A549 (cell line): ENCODE measurements around the gene AMDHD2. TPM values are rescaled to one million over a fixed set of nuclear protein-coding genes. Genes with fewer than 3 reads are reported as not detected.

Experiments
- ATAC-seq, 2 experiments: fragments of 200-7000 bp in 1 of 2; fragments of >200 bp in 1 of 2; cut with Nextera tagmentation in 1 of 2; cut with Tn5 transposase in 1 of 2; 3 replicates each; pipeline versions ENCODE4 v1.8.0 to v1.9.1; 2018 to 2020; ENCODE audit warnings: mild to moderate bottlenecking in 1 of 2, moderate library complexity in 1 of 2
- CTCF ChIA-PET: fragments of 300-600 bp; sonication (Branson Sonifier 250); formaldehyde crosslinking; extraction: SDS; loops from one replicate; lab custom pipeline; 2021; ENCODE audit warnings: antibody characterized with exemption, inconsistent platforms; lab: Yijun Ruan, JAX
- POLR2A ChIA-PET: fragments of 350-600 bp; formaldehyde crosslinking; extraction: SDS; loops from one replicate; lab custom pipeline; 2021; ENCODE audit warnings: antibody characterized with exemption, inconsistent platforms; lab: Yijun Ruan, JAX
- DNase-seq, 2 experiments: peaks; one replicate each; pipeline versions ENCODE4 v3.0.0 to v3.0.0-alpha.2; 2011 to 2016; ENCODE audit warnings: low read depth in 1 of 2, low spot score in 1 of 2
- FAIRE-seq: peaks from 2 replicates; lab custom pipeline; 2011; peaks lifted over from hg19 to GRCh38; lab: Jason Lieb, UNC
- H3K27ac ChIP-seq, 2 experiments: fragments of >200 bp; sonication (Bioruptor Twin); formaldehyde crosslinking; 3 replicates each; pipeline ENCODE4 v1.5.1; 2016 to 2017
- H3K4me1 ChIP-seq: fragments of >200 bp; sonication (Bioruptor Twin); formaldehyde crosslinking; 3 replicates; pipeline ENCODE4 v1.6.1; 2016
- H3K4me2 ChIP-seq: fragments of >200 bp; sonication (Bioruptor Twin); formaldehyde crosslinking; 3 replicates; pipeline ENCODE4 v1.6.1; 2016
- H3K4me3 ChIP-seq: fragments of >200 bp; sonication (Bioruptor Twin); formaldehyde crosslinking; 3 replicates; pipeline ENCODE4 v1.5.1; 2016
- H3K9me3 ChIP-seq: fragments of >200 bp; sonication (Bioruptor Twin); formaldehyde crosslinking; 3 replicates; pipeline ENCODE4 v1.6.1; 2016
- ATOH8 ChIP-seq: fragments of 250-450 bp; sonication (Bioruptor Pico); IDR thresholded peaks from 2 replicates; pipeline ENCODE4 v1.5.0; 2020; ENCODE audit warnings: low read depth, mild to moderate bottlenecking, moderate library complexity
- CBX8 ChIP-seq: fragments of 200-600 bp; sonication (generic); IDR thresholded peaks from 2 replicates; pipeline ENCODE4 v1.6.1; 2016
- CHD4 ChIP-seq: fragments of 200-600 bp; sonication (generic); IDR thresholded peaks from 2 replicates; pipeline ENCODE4 v1.6.1; 2016; ENCODE audit warnings: antibody characterized with exemption, mild to moderate bottlenecking, borderline replicate concordance
- CTCF ChIP-seq: fragments of >200 bp; sonication (Bioruptor Twin); formaldehyde crosslinking; IDR thresholded peaks from 3 replicates; pipeline ENCODE4 v1.5.1; 2016
- EHF ChIP-seq: fragments of 250-450 bp; sonication (Bioruptor Pico); IDR thresholded peaks from 2 replicates; pipeline ENCODE4 v1.5.0; 2020; ENCODE audit warnings: mild to moderate bottlenecking
- ELK1 ChIP-seq: fragments of 150-350 bp; IDR thresholded peaks from 2 replicates; pipeline ENCODE4 v1.6.1; 2014; ENCODE audit warnings: low read depth, mild to moderate bottlenecking, low read length
- EP300 ChIP-seq, 2 experiments: fragments of >200 bp; sonication (Bioruptor Twin); formaldehyde crosslinking; IDR thresholded peaks; 2 replicates in 1 of 2; 3 replicates in 1 of 2; pipeline ENCODE4 v1.6.1; 2016 to 2017
- ESRRA ChIP-seq: fragments of 150-350 bp; IDR thresholded peaks from 2 replicates; pipeline ENCODE4 v1.6.1; 2014; ENCODE audit warnings: mild to moderate bottlenecking, low read length, borderline replicate concordance
- FOSB ChIP-seq: fragments of 250-450 bp; sonication (Bioruptor Pico); IDR thresholded peaks from 2 replicates; pipeline ENCODE4 v1.5.0; 2020; ENCODE audit warnings: mild to moderate bottlenecking, moderate library complexity
- HDAC2 ChIP-seq: fragments of 200-600 bp; sonication (generic); IDR thresholded peaks from 2 replicates; pipeline ENCODE4 v1.6.1; 2016
- HMGXB4 ChIP-seq: fragments of 250-450 bp; sonication (Bioruptor Pico); IDR thresholded peaks from 2 replicates; pipeline ENCODE4 v1.5.0; 2021; ENCODE audit warnings: mild to moderate bottlenecking, moderate library complexity, borderline replicate concordance
- HOXA7 ChIP-seq: fragments of 250-450 bp; sonication (Bioruptor Pico); IDR thresholded peaks from 2 replicates; pipeline ENCODE4 v1.5.0; 2020; ENCODE audit warnings: mild to moderate bottlenecking, moderate library complexity
- HOXB13 ChIP-seq: fragments of 250-450 bp; sonication (Bioruptor Pico); IDR thresholded peaks from 2 replicates; pipeline ENCODE4 v1.5.0; 2020; ENCODE audit warnings: low read depth, mild to moderate bottlenecking, moderate library complexity
- HOXB5 ChIP-seq: fragments of 250-450 bp; sonication (Bioruptor Pico); IDR thresholded peaks from 2 replicates; pipeline ENCODE4 v1.5.0; 2020; ENCODE audit warnings: mild to moderate bottlenecking, moderate library complexity
- JUN ChIP-seq, 2 experiments: fragments of >200 bp; sonication (Bioruptor Twin); formaldehyde crosslinking; IDR thresholded peaks; 2 replicates in 1 of 2; 3 replicates in 1 of 2; pipeline ENCODE4 v1.6.1; 2016 to 2017
- JUNB ChIP-seq: fragments of >200 bp; sonication (Bioruptor Twin); formaldehyde crosslinking; IDR thresholded peaks from 2 replicates; pipeline ENCODE4 v1.6.1; 2016
- KDM5A ChIP-seq: fragments of 200-600 bp; sonication (generic); IDR thresholded peaks from 2 replicates; pipeline ENCODE4 v1.6.1; 2016; ENCODE audit warnings: antibody characterized with exemption, mild to moderate bottlenecking
- MAZ ChIP-seq: fragments of 150-350 bp; IDR thresholded peaks from 2 replicates; pipeline ENCODE4 v1.6.1; 2014; ENCODE audit warnings: antibody characterized with exemption, low read depth, low read length, borderline replicate concordance
- MYC ChIP-seq: IDR thresholded peaks from 2 replicates; pipeline ENCODE4 v1.6.1; 2012; ENCODE audit warnings: mild to moderate bottlenecking, inconsistent platforms, low read length, improper control_type of control experiment, borderline replicate concordance
- RARB ChIP-seq: fragments of 250-450 bp; sonication (Bioruptor Pico); IDR thresholded peaks from 2 replicates; pipeline ENCODE4 v1.8.0; 2021; ENCODE audit warnings: mild to moderate bottlenecking, moderate library complexity
- RCOR1 ChIP-seq: fragments of 150-350 bp; IDR thresholded peaks from 2 replicates; pipeline ENCODE4 v1.6.1; 2014; ENCODE audit warnings: antibody characterized with exemption, low read length, low read depth
- SMC3 ChIP-seq: fragments of >200 bp; sonication (Bioruptor Twin); formaldehyde crosslinking; IDR thresholded peaks from 3 replicates; pipeline ENCODE4 v1.6.1; 2018; ENCODE audit warnings: inconsistent platforms
- SREBF2 ChIP-seq: fragments of 450-650 bp; IDR thresholded peaks from 2 replicates; pipeline ENCODE4 v1.6.1; 2014; ENCODE audit warnings: mild to moderate bottlenecking, moderate library complexity
- WGBS: methylation state at CpG from one replicate; pipeline ENCODE4 v1.1.6; 2017; ENCODE audit errors: missing lambda C conversion rate; 5-methylcytosine and 5-hydroxymethylcytosine counted together
- polyA plus RNA-seq, 4 experiments: library from polyadenylated mRNA; depleted of rRNA in 3 of 4; stranded (reverse); fragments of >200 nt; fragmentation: RNase III in 1 of 4; extraction: RNeasy Plus Mini Kit Qiagen cat#74134 plus additional on column Dnase treatment in 1 of 4; gene quantifications; 2 replicates in 3 of 4; 3 replicates in 1 of 4; pipeline ENCODE4 v1.2.3, GENCODE V29; 2011 to 2017
- TF ChIP-seq, protein P1 (sequence below): IDR thresholded peaks from 2 replicates; pipeline ENCODE4 v1.6.1; 2012; ENCODE audit warnings: low read depth, borderline replicate concordance

AMDHD2 gene
- polyA plus RNA-seq, 2 of the 4 experiments (the other 2 are of a cell fraction), result 6.6 to 28.8 TPM

DNA sequence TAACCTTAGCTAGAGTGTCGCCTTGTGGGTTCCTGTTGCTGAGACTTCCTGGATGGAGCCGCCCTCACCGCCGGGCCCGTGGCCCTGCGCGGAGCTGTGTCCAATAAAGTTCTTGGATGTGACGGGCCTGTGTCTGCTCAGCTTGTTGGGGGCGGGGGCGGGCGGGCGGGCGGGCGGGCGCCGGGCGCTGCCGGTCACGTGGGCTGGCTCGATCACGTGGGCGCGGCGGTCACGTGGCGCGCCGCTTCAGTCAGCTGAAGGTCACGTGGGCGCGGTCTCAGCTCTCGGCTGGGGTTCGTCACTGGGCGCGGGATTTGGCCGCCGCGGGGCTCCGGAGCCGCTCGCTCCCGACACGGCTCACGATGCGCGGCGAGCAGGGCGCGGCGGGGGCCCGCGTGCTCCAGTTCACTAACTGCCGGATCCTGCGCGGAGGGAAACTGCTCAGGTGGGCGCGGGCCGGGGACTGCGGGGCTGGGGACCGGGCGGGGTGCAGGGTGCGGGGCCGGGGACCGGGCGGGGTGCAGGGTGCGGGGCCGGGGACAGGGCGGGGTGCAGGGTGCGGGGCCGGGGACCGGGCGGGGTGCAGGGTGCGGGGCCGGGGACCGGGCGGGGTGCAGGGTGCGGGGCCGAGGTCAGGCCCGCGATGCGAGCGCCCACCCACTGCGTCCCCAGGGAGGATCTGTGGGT lies at the start of gene AMDHD2 (continued):
- TF ChIP-seq MYC (no peak), EHF (no peak), HDAC2 (no peak), HOXA7 (no peak), ATOH8 (no peak), SREBF2 (no peak), ELK1 (no peak), HOXB13 (no peak), JUNB (no peak), KDM5A (peak; percentile 64), MAZ (0 out of 2 replicates have a peak, but pooled peaks have one; percentile 44), HMGXB4 (CRISPR knock-in tag) (no peak), RCOR1 (no peak), HOXB5 (CRISPR knock-in tag) (no peak), JUN (IDR thresholded peaks at IDR 0.05) (peak; percentile 31 to 96; a peak in 4 of 5 replicates), CTCF (no peak), CBX8 (no peak), FOSB (CRISPR knock-in tag) (no peak), CHD4 (no peak), RARB (CRISPR knock-in tag) (no peak), EP300 (IDR thresholded peaks at IDR 0.05) (no peak), ESRRA (no peak)
- TF ChIP-seq, protein P1, sequence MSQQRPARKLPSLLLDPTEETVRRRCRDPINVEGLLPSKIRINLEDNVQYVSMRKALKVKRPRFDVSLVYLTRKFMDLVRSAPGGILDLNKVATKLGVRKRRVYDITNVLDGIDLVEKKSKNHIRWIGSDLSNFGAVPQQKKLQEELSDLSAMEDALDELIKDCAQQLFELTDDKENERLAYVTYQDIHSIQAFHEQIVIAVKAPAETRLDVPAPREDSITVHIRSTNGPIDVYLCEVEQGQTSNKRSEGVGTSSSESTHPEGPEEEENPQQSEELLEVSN, result 0 out of 2 replicates have a peak, but pooled peaks have one; percentile 31
- TF ChIP-seq, all 56 proteins: peak for 16

GRCh38 chr16:2470603-2471015 lies 49.6 kb upstream of the AMDHD2 start:
- H3K4me1 ChIP-seq, result peaks cover 38% of the 10 kb centered on the region
- FAIRE-seq, result peak; percentile 28
- peak in 1 of 2 experiments; percentile 41 for DNase-seq
- TF ChIP-seq SMC3, result no peak
- TF ChIP-seq, protein P1, result no peak
- no peak for ATAC-seq
- H3K9me3 ChIP-seq, result no peaks in the 10 kb centered on the region
- WGBS, result 86% methylated on average over 5 of the region's 9 CpGs
- no peak overlapping the region for H3K4me2 ChIP-seq
- ChIA-PET POLR2A (no interaction called here), CTCF (interaction anchor here (0.6 to 1.2 kb wide), 2 partner anchors 11 to 30 kb away, joined by 3 to 4 read pairs; partner anchors contain the start of gene TEDC2)
- H3K27ac ChIP-seq, result 0 out of 6 replicates have a peak overlapping the region, but pooled peaks of 1 of the 2 experiments have one; percentile 22
- H3K4me3 ChIP-seq, result no peak overlapping the region
